Heart left ventricle (tissue), 16 donors: ENCODE measurements around the gene CALR3. TPM values are rescaled to one million over a fixed set of nuclear protein-coding genes. Genes with fewer than 3 reads are reported as not detected.
"Not testable (repeated sequence)": the region's sequence is repeated elsewhere in the genome, so short reads cannot be mapped to it uniquely, and the experiment has no call there.

Experiments
- ATAC-seq, 4 donors: fragments of 200-7000 bp; cut with Tn5 transposase; one replicate each; pipeline ENCODE4 v1.9.1; 2020 to 2022; ENCODE audit warnings: moderate library complexity in 4 of 4, mild to moderate bottlenecking in 3 of 4, moderate number of reproducible peaks in 1 of 4
- DNase-seq, 5 donors: peaks; one replicate each; pipeline ENCODE4 v3.0.0-alpha.2; 2020
- H3K27ac ChIP-seq, 12 donors: fragments of 200-600 bp; sonication (generic) in 4 of 12; one replicate each; pipeline versions ENCODE4 v1.5.0 to v1.8.0; 2016 to 2022; ENCODE audit warnings: mild to moderate bottlenecking in 2 of 12
- H3K27me3 ChIP-seq, 9 donors: fragments of 200-600 bp; sonication (generic) in 2 of 9; one replicate each; pipeline versions ENCODE4 v1.5.1 to v1.8.0; 2016 to 2022; ENCODE audit warnings: mild to moderate bottlenecking in 3 of 9
- H3K36me3 ChIP-seq, 9 donors: fragments of 200-600 bp; sonication (generic) in 2 of 9; one replicate each; pipeline versions ENCODE4 v1.5.0 to v1.8.0; 2018 to 2022; ENCODE audit warnings: mild to moderate bottlenecking in 2 of 9
- H3K4me1 ChIP-seq, 12 donors: fragments of 200-600 bp; sonication (generic) in 4 of 12; one replicate each; pipeline versions ENCODE4 v1.5.0 to v1.8.0; 2016 to 2022; ENCODE audit warnings: mild to moderate bottlenecking in 3 of 12
- H3K4me3 ChIP-seq, 12 donors: fragments of 200-600 bp; sonication (generic) in 4 of 12; one replicate each; pipeline versions ENCODE4 v1.5.0 to v1.8.0; 2017 to 2022; ENCODE audit warnings: mild to moderate bottlenecking in 9 of 12, moderate library complexity in 4 of 12
- H3K9me3 ChIP-seq, 12 donors: fragments of 200-600 bp; sonication (generic) in 4 of 12; one replicate each; pipeline versions ENCODE4 v1.5.0 to v1.8.0; 2016 to 2022; ENCODE audit warnings: mild to moderate bottlenecking in 1 of 12
- POLR2A ChIP-seq, 2 donors: fragments of 450-650 bp; IDR thresholded peaks; one replicate each; pipeline ENCODE4 v1.6.1; 2017; ENCODE audit warnings: antibody characterized with exemption in 2 of 2, mild to moderate bottlenecking in 2 of 2, moderate library complexity in 2 of 2
- WGBS, 4 donors: extraction: QIAGEN DNeasy Blood & Tissue Kit in 2 of 4; methylation state at CpG; one replicate each; pipeline versions ENCODE4 v1.1.5 to v1.1.7; 2013 to 2018; 5-methylcytosine and 5-hydroxymethylcytosine counted together
- intact Hi-C, 10 donors: fragments of 100-400 bp; cut with DNase I; formaldehyde crosslinking; loops; one replicate each; pipeline versions ENCODE4 v1.11.1 to v1.14.2; 2022
- polyA plus RNA-seq, 2 donors: library from polyadenylated mRNA; stranded (reverse); fragments of 200-250 nt; gene quantifications; one replicate each; pipeline ENCODE4 v1.2.3, GENCODE V29; 2013
- total RNA-seq, 9 donors: library from RNA; depleted of rRNA in 2 of 9; stranded (reverse); fragments of >200 nt in 2 of 9; fragmentation: NEBNext Ultra II Directional in 3 of 9; extraction: Animal tissue kit (Norgen Biotek cat#: 25700) in 3 of 9; gene quantifications; one replicate each; pipeline versions ENCODE4 v1.1.0 to v1.2.4, GENCODE V29; 2016 to 2023
- TF ChIP-seq, protein P1 (sequence below), 12 donors: fragments of 200-600 bp; sonication (generic) in 4 of 12; IDR thresholded peaks; one replicate each; pipeline versions ENCODE4 v1.5.0 to v1.8.0; 2018 to 2022; ENCODE audit warnings: antibody characterized with exemption in 12 of 12, mild to moderate bottlenecking in 5 of 12
- donor health status: ischemic (EF 13 %, LVEDD 7.1; RV severe dilation, severe dysfunction).
- donor health status: healthy with polysubstance abuse.
- donor health status: DM: no; HTN: yes; CAD: no.
- donor health status: DM: no; HTN: no; CAD: no.
- donor health status: ischemic (EF 25% LVEDD 6.9; RV normal size, moderate dysfunction).
- donor health status: ischemic (EF 25% LVEDD 5.7; RV mildly dilated, moderate dysfunction).
- donor health status: healthy.
- donor health status: DM: yes; HTN: yes; CAD: no.
- donor health status: ischemic (EF 35%, LVEDD 5.7; RV mildly dilated, moderate dysfunction).
- donor health status: nonischemic (EF 11% LVEDD 7.7; RV severe dilation, severe dysfunction).
- donor health status: DM: yes; HTN: yes; CAD: no.
- donor health status: PGD.
- donor health status: ischemic (EF 29% LVEDD 5.4; RV normal size, mild dysfunction).
- donor health status: nonischemic (EF 23%, LVEDD 6.1; RV moderate dilation, normal function).

CALR3 gene
- total and polyA plus RNA-seq, 11 donors = not detected

GRCh38 chr19:16472992-16473391 lies 23.0 kb downstream of the CALR3 start:
- no peak overlapping the region for H3K4me3 ChIP-seq
- no peaks in the 10 kb centered on the region for H3K27me3 ChIP-seq
- no peak for ATAC-seq
- H3K9me3 ChIP-seq = peaks cover 0 to 7% (median 0%) of the 10 kb centered on the region in 12 donors
- DNase-seq = no peak
- TF ChIP-seq POLR2A (IDR thresholded peaks at IDR 0.05) = no peak
- TF ChIP-seq, protein P1, sequence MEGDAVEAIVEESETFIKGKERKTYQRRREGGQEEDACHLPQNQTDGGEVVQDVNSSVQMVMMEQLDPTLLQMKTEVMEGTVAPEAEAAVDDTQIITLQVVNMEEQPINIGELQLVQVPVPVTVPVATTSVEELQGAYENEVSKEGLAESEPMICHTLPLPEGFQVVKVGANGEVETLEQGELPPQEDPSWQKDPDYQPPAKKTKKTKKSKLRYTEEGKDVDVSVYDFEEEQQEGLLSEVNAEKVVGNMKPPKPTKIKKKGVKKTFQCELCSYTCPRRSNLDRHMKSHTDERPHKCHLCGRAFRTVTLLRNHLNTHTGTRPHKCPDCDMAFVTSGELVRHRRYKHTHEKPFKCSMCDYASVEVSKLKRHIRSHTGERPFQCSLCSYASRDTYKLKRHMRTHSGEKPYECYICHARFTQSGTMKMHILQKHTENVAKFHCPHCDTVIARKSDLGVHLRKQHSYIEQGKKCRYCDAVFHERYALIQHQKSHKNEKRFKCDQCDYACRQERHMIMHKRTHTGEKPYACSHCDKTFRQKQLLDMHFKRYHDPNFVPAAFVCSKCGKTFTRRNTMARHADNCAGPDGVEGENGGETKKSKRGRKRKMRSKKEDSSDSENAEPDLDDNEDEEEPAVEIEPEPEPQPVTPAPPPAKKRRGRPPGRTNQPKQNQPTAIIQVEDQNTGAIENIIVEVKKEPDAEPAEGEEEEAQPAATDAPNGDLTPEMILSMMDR (IDR thresholded peaks at IDR 0.05) = no peak
- intact Hi-C loops = no loop called here
- H3K36me3 ChIP-seq = no peaks in the 10 kb centered on the region
- no peak overlapping the region for H3K27ac ChIP-seq
- 80 to 98% (median 96%) methylated on average over 2 of the region's 2 CpGs for WGBS, 4 donors
- peaks cover 6 to 39% (median 30%) of the 10 kb centered on the region in 12 donors for H3K4me1 ChIP-seq

DNA sequence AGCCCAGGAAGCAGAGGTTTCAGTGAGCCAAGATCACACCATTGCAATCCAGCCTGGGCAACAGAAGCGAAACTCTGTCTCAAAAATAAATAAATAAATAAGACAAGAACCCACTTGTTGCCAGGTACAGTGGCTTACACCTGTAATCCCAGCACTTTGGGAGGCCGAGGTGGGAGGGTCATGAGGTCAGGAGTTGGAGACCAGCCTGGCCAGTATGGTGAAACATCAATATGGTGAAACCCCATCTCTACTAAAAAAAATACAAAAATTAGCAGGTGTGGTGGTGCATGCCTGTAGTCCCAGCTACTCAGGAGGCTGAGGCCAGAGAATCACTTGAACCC lies 23.4 kb downstream of the CALR3 start:
- H3K9me3 ChIP-seq, H3K36me3 ChIP-seq, ATAC-seq, DNase-seq, intact Hi-C loops, H3K27me3 ChIP-seq: not testable (repeated sequence)
- 68 to 75% (median 74%) methylated on average over 2 of the region's 2 CpGs for WGBS, 4 donors
- peak overlapping the region; percentile 72 to 98 (median 92) for H3K4me3 ChIP-seq
- H3K4me1 ChIP-seq = peaks cover 6 to 44% (median 34%) of the 10 kb centered on the region in 12 donors
- H3K27ac ChIP-seq = peak overlapping the region in 11 of 12 donors; percentile 77 to 95 (median 88)

DNA sequence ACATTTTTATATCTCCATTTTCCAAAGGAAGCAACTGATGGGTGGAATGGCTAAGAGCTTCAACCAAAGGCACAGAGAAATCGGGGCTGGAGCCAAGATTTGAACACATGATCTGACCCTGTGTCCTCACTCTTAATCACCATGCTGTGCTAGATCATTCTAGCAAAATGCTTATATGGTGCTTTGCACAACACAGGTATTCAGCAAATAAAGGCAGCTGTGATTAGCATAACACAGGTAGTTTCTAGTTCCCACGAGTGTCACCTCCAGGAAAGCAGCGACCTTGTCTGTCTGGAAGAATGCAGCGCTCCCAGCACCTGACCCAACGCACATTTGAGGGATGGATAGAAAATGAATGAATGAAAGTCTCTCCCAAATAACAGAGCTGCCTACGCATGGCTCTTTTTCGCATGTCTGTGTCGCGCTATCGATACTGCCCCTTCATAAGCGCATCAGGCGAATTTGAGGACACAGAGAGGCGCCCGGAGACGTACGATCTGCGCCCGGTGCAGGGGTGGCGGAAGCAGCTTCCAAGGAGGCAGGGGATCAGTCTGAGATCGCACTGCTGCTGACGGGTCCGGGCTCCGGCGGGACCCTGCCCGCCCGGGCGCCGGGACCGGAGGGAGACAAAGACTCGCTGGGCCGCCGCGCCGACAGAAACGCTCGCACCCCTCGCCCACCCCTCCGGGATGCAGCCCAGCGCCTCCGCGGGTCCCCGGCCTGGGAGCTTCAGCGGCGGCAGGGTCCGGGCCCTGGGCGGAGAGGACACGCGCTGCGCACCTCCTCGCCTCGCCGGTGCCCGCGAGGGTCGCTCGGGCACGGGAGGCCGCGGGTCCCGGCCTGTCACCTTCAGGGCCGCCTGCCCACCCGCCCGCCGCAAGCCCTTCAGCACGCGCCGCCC lies 24.8 kb downstream of the CALR3 start:
- TF ChIP-seq, protein P1 (IDR thresholded peaks at IDR 0.05) = no peak
- TF ChIP-seq POLR2A (IDR thresholded peaks at IDR 0.05) = no peak
- DNase-seq (peak in 1 of 5 donors; percentile 27), ATAC-seq (peak in 2 of 4 donors; percentile 2 to 3)
- no peaks in the 10 kb centered on the region for H3K36me3 ChIP-seq
- H3K4me1 ChIP-seq = peaks cover 6 to 57% (median 42%) of the 10 kb centered on the region in 12 donors
- peak overlapping the region; percentile 72 to 98 (median 92) for H3K4me3 ChIP-seq
- H3K9me3 ChIP-seq = peaks cover 0 to 7% (median 0%) of the 10 kb centered on the region in 12 donors
- intact Hi-C loops = no loop called here
- H3K27me3 ChIP-seq = no peaks in the 10 kb centered on the region
- H3K27ac ChIP-seq = peak overlapping the region; percentile 65 to 95 (median 88)
- 0 to 1% (median 1%) methylated on average over 36 to 67 of the region's 67 CpGs for WGBS, 4 donors

DNA sequence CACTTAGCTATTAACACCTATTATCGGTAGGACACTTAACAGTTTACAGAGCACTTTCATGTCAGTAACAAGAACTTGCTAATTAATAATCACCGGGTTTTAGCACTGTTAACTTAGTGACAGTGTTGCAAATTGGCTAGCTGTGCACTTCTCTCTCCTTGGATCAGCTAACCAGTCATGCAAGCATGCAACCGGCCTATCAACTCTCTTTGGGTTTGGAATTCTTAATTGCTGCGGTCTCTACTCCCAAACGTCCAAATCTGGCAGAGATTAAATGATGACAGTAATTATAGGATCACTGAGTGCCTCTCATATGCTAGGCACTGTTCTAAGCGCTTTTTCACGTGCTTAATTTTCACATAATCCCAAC lies 25.4 kb downstream of the CALR3 start:
- intact Hi-C loops = no loop called here
- ATAC-seq = no peak
- Histone ChIP-seq H3K9me3 (peaks cover 0 to 7% (median 0%) of the 10 kb centered on the region in 12 donors), H3K4me3 (peak overlapping the region; percentile 72 to 98 (median 92)), H3K27me3 (no peaks in the 10 kb centered on the region), H3K27ac (peak overlapping the region in 11 of 12 donors; percentile 21 to 94 (median 88)), H3K36me3 (no peaks in the 10 kb centered on the region), H3K4me1 (peaks cover 6 to 63% (median 42%) of the 10 kb centered on the region in 12 donors)
- DNase-seq = no peak
- 20 to 24% (median 21%) methylated on average over 7 of the region's 7 CpGs for WGBS, 4 donors
- TF ChIP-seq, protein P1 (IDR thresholded peaks at IDR 0.05) = no peak
- TF ChIP-seq POLR2A (IDR thresholded peaks at IDR 0.05) = no peak
